ENCODE results near the gene RNASEL.

GRCh38 chr1:182587093-182587492 is 2.0 kb downstream of the RNASEL start:
- no peak for TF ChIP-seq POLR2A (IDR thresholded peaks at IDR 0.05; ENCODE audit: low read depth, low read length)
- TF ChIP-seq, protein P1, sequence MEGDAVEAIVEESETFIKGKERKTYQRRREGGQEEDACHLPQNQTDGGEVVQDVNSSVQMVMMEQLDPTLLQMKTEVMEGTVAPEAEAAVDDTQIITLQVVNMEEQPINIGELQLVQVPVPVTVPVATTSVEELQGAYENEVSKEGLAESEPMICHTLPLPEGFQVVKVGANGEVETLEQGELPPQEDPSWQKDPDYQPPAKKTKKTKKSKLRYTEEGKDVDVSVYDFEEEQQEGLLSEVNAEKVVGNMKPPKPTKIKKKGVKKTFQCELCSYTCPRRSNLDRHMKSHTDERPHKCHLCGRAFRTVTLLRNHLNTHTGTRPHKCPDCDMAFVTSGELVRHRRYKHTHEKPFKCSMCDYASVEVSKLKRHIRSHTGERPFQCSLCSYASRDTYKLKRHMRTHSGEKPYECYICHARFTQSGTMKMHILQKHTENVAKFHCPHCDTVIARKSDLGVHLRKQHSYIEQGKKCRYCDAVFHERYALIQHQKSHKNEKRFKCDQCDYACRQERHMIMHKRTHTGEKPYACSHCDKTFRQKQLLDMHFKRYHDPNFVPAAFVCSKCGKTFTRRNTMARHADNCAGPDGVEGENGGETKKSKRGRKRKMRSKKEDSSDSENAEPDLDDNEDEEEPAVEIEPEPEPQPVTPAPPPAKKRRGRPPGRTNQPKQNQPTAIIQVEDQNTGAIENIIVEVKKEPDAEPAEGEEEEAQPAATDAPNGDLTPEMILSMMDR (IDR thresholded peaks at IDR 0.05; ENCODE audit: extremely low read depth in 1 of 2, insufficient read depth in 1 of 2, low read depth in 1 of 2, low read length in 2 of 2), result no peak
- TF ChIP-seq JUN (IDR thresholded peaks at IDR 0.05; ENCODE audit: borderline replicate concordance, insufficient read depth, insufficient read length, low read depth), result no peak
- TF ChIP-seq POLR2AphosphoS5 (IDR thresholded peaks at IDR 0.05; ENCODE audit: insufficient read depth, low read depth, low read length), result no peak
